ENCODE data around the gene LAMTOR3.

Gene LAMTOR3, protein sequence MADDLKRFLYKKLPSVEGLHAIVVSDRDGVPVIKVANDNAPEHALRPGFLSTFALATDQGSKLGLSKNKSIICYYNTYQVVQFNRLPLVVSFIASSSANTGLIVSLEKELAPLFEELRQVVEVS

GRCh38 chr4:99894161-99894997, at the start of gene LAMTOR3:
LAMTOR3 (minus strand) TSS chr4:99894427; CDS start chr4:99893963, 464 bp downstream.
- peak; percentile 40 for DNase-seq

- DNase-seq = no peak
These were observed 44.1 kb upstream of the LAMTOR3 start for GRCh38 chr4:99938243-99938753.

DNA sequence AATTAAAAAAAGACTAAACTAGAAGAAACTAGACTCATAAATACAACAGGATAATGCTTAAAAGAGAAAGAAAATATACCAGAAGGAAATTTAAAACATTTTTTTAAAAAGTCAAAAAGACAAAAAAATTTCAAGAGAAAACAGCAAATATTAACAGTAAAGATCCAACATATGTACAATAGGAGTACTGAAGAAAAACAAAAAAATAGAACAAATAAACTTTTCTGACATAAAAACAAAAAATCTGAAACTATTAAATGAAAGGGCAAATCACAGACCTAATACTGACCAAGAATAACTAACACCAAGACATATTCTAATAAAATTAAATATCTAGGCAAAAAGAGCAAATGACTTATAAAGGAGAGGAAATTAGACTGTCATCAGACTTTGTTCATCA, 40.7 kb upstream of the LAMTOR3 start:
- DNase-seq = no peak

- DNase-seq = no peak
These were observed 33.3 kb upstream of the LAMTOR3 start for GRCh38 chr4:99927566-99927965.

GRCh38 chr4:99921174-99921573, 26.9 kb upstream of the LAMTOR3 start:
- no peak for DNase-seq

DNA sequence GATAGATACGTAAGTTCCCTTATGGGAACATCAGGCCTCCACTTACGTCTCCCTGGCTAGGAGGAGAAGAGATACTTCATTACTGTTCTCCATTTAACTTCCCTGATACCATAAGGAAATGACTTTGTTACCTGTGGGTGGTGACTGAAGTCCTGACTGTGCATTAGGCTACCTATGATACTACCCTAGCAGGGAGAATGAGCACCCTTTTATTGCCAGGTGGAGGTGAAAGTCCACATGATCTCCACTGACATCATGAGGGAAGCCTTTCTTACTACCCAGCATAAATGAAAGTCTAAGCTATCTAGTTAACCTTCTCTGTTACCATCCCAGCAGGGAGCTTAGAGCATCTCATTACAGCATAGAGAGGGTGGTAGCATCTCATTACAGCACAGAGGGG, 24.4 kb upstream of the LAMTOR3 start:
- no peak for DNase-seq

DNA sequence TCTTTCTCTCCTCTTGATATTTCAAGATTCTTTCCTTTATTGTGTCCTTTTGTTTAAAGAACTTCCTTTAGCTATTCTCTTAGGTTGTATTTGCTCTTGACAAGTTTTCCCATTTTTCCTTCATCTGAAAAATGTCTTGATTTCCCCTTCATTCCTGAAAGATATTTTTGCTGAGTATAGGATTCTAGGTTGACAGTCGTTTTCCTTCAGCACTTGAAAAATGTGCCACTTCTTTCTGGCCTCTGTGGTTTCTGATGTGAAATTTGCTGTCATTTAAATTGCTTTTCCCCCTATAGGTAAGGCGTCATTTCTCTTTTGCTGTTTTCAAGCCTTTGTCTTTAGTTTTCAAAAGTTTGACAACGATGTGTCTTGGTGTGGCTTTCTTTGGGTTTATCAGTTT, 23.3 kb upstream of the LAMTOR3 start:
- DNase-seq = no peak

GRCh38 chr4:99915449-99915848, 21.2 kb upstream of the LAMTOR3 start:
- no peak for DNase-seq

GRCh38 chr4:99894998-99895397, 771 bp upstream of the LAMTOR3 start:
- DNase-seq = no peak

- DNase-seq = no peak
These were observed 427 bp downstream of the LAMTOR3 start for GRCh38 chr4:99893839-99894160.

- DNase-seq = no peak
These were observed 1.2 kb downstream of the LAMTOR3 start for GRCh38 chr4:99893029-99893428.

- no peak for DNase-seq
These were observed 2.9 kb downstream of the LAMTOR3 start for GRCh38 chr4:99891351-99891750.

- no peak for DNase-seq
These were observed 6.4 kb downstream of the LAMTOR3 start for GRCh38 chr4:99887837-99888236.

GRCh38 chr4:99886146-99886545, 8.1 kb downstream of the LAMTOR3 start:
- no peak for DNase-seq

- no peak for DNase-seq
These were observed 8.5 kb downstream of the LAMTOR3 start for GRCh38 chr4:99885687-99886086.

DNA sequence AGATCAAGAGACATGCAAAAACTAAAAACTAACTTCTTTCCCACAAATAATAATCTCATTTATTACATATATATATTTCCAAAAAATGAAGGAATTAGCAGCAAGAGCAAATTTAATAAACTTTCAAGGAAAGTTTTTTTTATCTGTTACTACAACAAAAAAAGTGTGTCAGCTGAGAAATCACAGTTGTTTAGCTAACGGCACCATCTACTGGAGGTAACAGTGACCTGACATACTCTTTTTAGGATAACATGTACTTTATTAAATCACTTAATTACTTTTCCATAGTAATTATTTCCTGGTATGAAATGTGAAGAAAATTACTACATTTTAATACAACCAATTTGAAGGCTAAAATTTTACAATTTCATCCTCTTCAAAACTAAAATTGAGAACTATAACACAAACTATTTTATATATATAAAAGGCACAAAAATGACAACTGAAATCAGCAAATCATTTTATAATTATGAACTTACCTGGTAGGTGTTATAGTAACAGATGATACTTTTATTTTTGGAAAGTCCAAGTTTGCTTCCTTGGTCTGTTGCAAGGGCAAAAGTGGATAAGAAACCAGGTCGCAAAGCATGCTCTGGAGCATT, 9.1 kb downstream of the LAMTOR3 start:
- no peak for DNase-seq

DNA sequence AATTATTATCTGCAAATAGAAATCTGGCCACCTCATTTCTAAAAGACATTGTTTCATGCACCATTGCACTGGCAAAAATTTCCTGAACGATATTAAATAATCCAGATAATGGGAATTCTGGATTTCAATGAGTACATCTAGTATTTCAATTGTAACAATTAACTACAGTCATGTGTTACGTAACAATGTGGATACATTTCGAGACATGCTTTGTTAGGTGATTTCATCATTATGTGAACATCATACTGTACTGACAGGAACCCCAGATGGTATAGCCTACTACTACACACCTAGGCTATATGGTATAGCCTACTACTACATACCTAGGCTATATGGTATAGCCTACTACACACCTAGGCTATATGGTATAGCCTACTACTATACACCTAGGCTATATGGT, 14.8 kb downstream of the LAMTOR3 start:
- no peak for DNase-seq

GRCh38 chr4:99878604-99879003, 15.6 kb downstream of the LAMTOR3 start:
- DNase-seq = no peak

DNA sequence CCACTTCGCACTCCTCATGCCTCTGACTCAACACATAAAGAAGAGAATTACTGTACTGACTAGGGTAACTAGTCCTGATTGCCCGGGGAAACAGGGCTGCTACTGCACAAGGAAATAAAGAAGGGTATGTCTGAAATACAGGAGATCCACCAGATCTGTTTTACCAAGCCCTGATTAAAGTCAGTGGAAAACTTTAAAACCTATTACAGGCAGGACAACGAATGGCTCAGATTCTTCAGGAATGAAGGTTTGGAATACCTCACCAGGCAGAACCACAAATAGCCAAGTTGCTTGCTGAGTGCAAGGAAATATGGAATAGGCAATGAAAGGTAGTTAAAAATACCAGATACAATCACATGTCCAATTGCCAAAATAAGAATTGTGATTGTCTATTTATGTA, 17.3 kb downstream of the LAMTOR3 start:
- DNase-seq = no peak

GRCh38 chr4:99875071-99875470, 19.2 kb downstream of the LAMTOR3 start:
- DNase-seq = no peak

DNA sequence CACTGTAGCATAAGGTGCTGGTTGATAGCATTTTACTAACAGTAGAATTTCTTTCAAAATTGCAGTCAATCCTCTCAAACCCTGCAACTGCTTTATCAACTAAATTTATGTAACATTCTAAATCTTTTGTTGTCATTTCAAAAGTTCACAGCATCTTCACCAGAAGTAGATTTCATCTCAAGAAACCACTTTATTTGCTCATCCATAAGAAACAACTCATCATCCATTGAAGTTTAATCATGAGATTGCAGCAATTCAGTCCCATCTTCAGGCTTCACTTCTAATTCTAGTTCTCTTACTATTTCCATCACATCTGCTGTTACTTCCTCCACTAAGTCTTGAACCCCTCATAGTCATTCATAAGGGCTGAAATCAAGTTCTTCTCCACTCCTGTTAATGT, 21.7 kb downstream of the LAMTOR3 start:
- DNase-seq = no peak

GRCh38 chr4:99868126-99868596, 26.1 kb downstream of the LAMTOR3 start:
- DNase-seq = no peak

- DNase-seq = no peak
These were observed 30.4 kb downstream of the LAMTOR3 start for GRCh38 chr4:99863804-99864203.

Measured in SHP77 treated with DMSO at 0.1 percent for 48 hours (cell line).